OCI-LY1 (cell line): Measurements from ENCODE around the gene KRT73.

ENCODE experiments used
- H2AFZ ChIP-seq: fragments of 200-600 bp; sonication (generic), shearing (Covaris generic); 2 replicates; pipeline ENCODE4 v1.6.0; 2014; ENCODE audit warnings: antibody characterized with exemption, mild to moderate bottlenecking, low read length
- H3F3A ChIP-seq: fragments of 200-600 bp; sonication (generic), shearing (Covaris generic); 2 replicates; pipeline ENCODE4 v1.6.0; 2014; ENCODE audit warnings: mild to moderate bottlenecking, antibody characterized with exemption, low read length, moderate library complexity; ENCODE audit not compliant: insufficient read depth
- H3K27ac ChIP-seq: fragments of 200-600 bp; sonication (generic); 2 replicates; pipeline ENCODE4 v1.5.1; 2014; ENCODE audit warnings: low read length, mixed run types, mild to moderate bottlenecking, low read depth; ENCODE audit not compliant: poor library complexity, severe bottlenecking
- H3K27me3 ChIP-seq: fragments of 200-600 bp; sonication (generic); 2 replicates; pipeline ENCODE4 v1.6.0; 2014; ENCODE audit warnings: antibody characterized with exemption, mild to moderate bottlenecking, low read length, moderate library complexity; ENCODE audit not compliant: insufficient read depth
- H3K36me3 ChIP-seq: fragments of 200-600 bp; sonication (generic); 2 replicates; pipeline ENCODE4 v1.6.1; 2014; ENCODE audit warnings: mild to moderate bottlenecking, antibody characterized with exemption, low read length, moderate library complexity, mixed read lengths; ENCODE audit not compliant: insufficient read depth
- H3K4me1 ChIP-seq: fragments of 200-600 bp; sonication (generic); 2 replicates; pipeline ENCODE4 v1.5.1; 2014; ENCODE audit warnings: mild to moderate bottlenecking, low read length, moderate library complexity; ENCODE audit not compliant: insufficient read depth, severe bottlenecking
- H3K4me2 ChIP-seq: fragments of 200-600 bp; sonication (generic), shearing (Covaris generic); 2 replicates; pipeline ENCODE4 v1.6.1; 2014; ENCODE audit warnings: low read length
- H3K4me3 ChIP-seq: fragments of 200-600 bp; sonication (generic); 2 replicates; pipeline ENCODE4 v1.5.1; 2014; ENCODE audit warnings: low read length, low read depth, mild to moderate bottlenecking, mixed read lengths; ENCODE audit not compliant: poor library complexity, severe bottlenecking
- H3K79me2 ChIP-seq: fragments of 200-600 bp; shearing (Covaris generic); 2 replicates; pipeline ENCODE4 v1.6.1; 2016; ENCODE audit warnings: mixed run types, low read length, mixed read lengths; ENCODE audit not compliant: insufficient read depth
- H3K9ac ChIP-seq: fragments of 200-600 bp; sonication (generic), shearing (Covaris generic); 2 replicates; pipeline ENCODE4 v1.6.1; 2014; ENCODE audit warnings: mild to moderate bottlenecking, low read length, mixed read lengths
- H3K9me2 ChIP-seq: fragments of 200-600 bp; sonication (generic), shearing (Covaris generic); 2 replicates; pipeline ENCODE4 v1.6.1; 2014; ENCODE audit warnings: low read depth, mild to moderate bottlenecking, low read length, mixed read lengths
- H3K9me3 ChIP-seq: fragments of 200-600 bp; shearing (Covaris generic); 2 replicates; pipeline ENCODE4 v1.6.1; 2014; ENCODE audit warnings: low read length, mixed read lengths
- H4K20me1 ChIP-seq: fragments of 200-600 bp; sonication (generic), shearing (Covaris generic); 2 replicates; pipeline ENCODE4 v1.6.0; 2016; ENCODE audit warnings: mild to moderate bottlenecking, low read length; ENCODE audit not compliant: insufficient read depth
- EZH2 ChIP-seq: fragments of 200-600 bp; sonication (generic), shearing (Covaris generic); IDR thresholded peaks from 2 replicates; pipeline ENCODE4 v1.8.0; 2017; ENCODE audit warnings: borderline replicate concordance, mixed run types, mild to moderate bottlenecking, antibody characterized with exemption, low read length, moderate library complexity, mixed read lengths
- TF ChIP-seq, protein P1 (sequence below): fragments of 200-600 bp; sonication (generic), shearing (Covaris generic); IDR thresholded peaks from 2 replicates; pipeline ENCODE4 v1.5.1; 2017; ENCODE audit warnings: mild to moderate bottlenecking, antibody characterized with exemption, low read length, moderate library complexity, mixed read lengths

The KRT73 gene

DNA sequence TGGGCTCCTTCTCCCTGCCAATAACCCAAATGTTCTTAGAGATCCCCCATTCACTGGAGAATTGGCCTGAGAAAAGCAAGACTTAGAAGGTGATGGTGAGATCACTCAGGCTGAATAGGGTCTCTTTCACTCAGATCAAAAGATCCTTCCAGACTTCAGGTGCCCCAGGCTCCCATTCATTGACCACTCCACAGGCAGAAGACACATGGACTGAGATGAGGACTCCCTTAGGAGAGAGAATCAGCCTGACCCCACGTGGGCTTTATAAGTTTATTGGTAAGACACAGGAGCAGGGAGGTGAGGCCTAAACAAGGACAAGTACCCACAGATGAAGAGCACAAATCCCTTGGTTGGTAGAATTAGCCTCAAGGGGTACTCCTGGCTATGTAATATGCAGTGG, 11.0 kb downstream of the KRT73 start:
- no peak for TF ChIP-seq EZH2
- TF ChIP-seq, protein P1, sequence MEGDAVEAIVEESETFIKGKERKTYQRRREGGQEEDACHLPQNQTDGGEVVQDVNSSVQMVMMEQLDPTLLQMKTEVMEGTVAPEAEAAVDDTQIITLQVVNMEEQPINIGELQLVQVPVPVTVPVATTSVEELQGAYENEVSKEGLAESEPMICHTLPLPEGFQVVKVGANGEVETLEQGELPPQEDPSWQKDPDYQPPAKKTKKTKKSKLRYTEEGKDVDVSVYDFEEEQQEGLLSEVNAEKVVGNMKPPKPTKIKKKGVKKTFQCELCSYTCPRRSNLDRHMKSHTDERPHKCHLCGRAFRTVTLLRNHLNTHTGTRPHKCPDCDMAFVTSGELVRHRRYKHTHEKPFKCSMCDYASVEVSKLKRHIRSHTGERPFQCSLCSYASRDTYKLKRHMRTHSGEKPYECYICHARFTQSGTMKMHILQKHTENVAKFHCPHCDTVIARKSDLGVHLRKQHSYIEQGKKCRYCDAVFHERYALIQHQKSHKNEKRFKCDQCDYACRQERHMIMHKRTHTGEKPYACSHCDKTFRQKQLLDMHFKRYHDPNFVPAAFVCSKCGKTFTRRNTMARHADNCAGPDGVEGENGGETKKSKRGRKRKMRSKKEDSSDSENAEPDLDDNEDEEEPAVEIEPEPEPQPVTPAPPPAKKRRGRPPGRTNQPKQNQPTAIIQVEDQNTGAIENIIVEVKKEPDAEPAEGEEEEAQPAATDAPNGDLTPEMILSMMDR: no peak
- H3K36me3 ChIP-seq: no peaks in the 10 kb centered on the region
- peaks cover 4% of the 10 kb centered on the region; the same call in 1 of the 2 replicates for H3K27me3 ChIP-seq

DNA sequence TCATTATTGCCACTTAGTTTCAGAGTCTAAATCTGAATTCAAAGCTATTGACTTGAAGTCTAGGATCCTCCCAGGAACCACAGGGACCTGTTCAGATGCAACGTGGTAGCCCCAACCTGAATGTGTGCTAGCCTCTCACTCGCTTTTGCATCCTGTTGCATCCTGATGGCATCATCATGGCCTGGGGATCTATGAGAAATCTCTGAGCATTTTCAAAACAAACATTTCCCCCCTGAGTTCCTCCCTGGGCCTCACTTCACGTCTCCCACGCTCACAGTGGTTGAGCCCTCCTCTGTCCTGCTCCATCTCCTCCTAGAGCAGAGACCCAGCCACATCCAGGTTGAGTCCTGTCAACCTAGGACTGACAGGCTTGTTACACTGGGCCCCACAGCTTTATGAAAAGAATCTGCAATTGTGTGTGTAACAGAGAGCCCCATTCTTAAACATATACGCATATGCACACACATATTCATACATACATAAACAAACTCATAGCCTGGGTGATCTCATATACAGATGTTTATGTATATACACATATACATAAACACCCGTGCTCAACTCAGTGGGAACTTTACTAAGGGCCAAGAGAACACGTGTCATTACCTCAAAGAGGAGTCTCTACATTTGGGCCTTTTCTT, 11.7 kb downstream of the KRT73 start:
- H3K36me3 ChIP-seq: no peaks in the 10 kb centered on the region
- no peaks in the 10 kb centered on the region for H3F3A ChIP-seq
- no peak overlapping the region for H3K9ac ChIP-seq
- H3K9me2 ChIP-seq: no peaks in the 10 kb centered on the region
- H3K4me2 ChIP-seq: no peak overlapping the region
- no peaks in the 10 kb centered on the region for H3K9me3 ChIP-seq
- H4K20me1 ChIP-seq: no peaks in the 10 kb centered on the region
- H3K79me2 ChIP-seq: no peaks in the 10 kb centered on the region
- no peak overlapping the region for H3K4me3 ChIP-seq
- TF ChIP-seq EZH2: no peak
- TF ChIP-seq, protein P1: no peak
- H3K27ac ChIP-seq: no peak overlapping the region
- no peaks in the 10 kb centered on the region for H3K4me1 ChIP-seq
- peaks cover 5% of the 10 kb centered on the region; the same call in 1 of the 2 replicates for H3K27me3 ChIP-seq
- H2AFZ ChIP-seq: no peak overlapping the region

More for the DNA sequence above, 11.0 kb downstream of the KRT73 start:
- no peak overlapping the region for H3K4me3 ChIP-seq
- no peaks in the 10 kb centered on the region for H3K9me3 ChIP-seq
- H3K4me2 ChIP-seq: no peak overlapping the region
- no peaks in the 10 kb centered on the region for H4K20me1 ChIP-seq
- H3K9ac ChIP-seq: no peak overlapping the region
- no peaks in the 10 kb centered on the region for H3K9me2 ChIP-seq
- H3K27ac ChIP-seq: no peak overlapping the region
- no peak overlapping the region for H2AFZ ChIP-seq
- H3K4me1 ChIP-seq: no peaks in the 10 kb centered on the region
- H3F3A ChIP-seq: no peaks in the 10 kb centered on the region
- H3K79me2 ChIP-seq: no peaks in the 10 kb centered on the region

DNA sequence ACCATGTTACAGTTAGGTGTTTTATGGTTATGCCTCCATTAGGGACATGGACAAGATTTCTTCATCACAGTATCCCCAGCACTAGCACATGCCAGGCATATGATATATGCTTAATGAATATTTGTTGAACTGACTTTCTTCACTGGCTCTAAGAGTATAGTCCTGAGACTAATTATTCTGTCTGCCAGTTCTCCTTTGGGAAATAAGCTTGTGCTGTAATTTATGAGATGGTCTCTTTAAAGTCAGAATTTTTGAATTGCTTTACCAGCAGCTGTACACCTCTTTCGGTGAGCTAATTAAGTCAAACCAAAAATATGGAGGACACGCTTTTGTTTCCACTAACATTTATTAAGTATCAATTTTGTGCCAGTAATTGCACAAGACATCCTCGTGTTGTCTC, 12.3 kb downstream of the KRT73 start:
- Histone ChIP-seq H3K27me3 (peaks cover 8% of the 10 kb centered on the region; the same call in 1 of the 2 replicates), H3K4me3 (no peak overlapping the region), H3K27ac (no peak overlapping the region)

More for the DNA sequence above, 12.3 kb downstream of the KRT73 start:
- H3K4me1 ChIP-seq: no peaks in the 10 kb centered on the region
- no peak overlapping the region for H3K9ac ChIP-seq
- no peaks in the 10 kb centered on the region for H4K20me1 ChIP-seq
- H2AFZ ChIP-seq: no peak overlapping the region
- no peaks in the 10 kb centered on the region for H3K9me3 ChIP-seq
- H3K9me2 ChIP-seq: no peaks in the 10 kb centered on the region
- H3F3A ChIP-seq: no peaks in the 10 kb centered on the region
- H3K4me2 ChIP-seq: no peak overlapping the region
- TF ChIP-seq, protein P1: no peak
- TF ChIP-seq EZH2: no peak
- H3K36me3 ChIP-seq: no peaks in the 10 kb centered on the region
- H3K79me2 ChIP-seq: no peaks in the 10 kb centered on the region
